ENCODE data around the gene TUG1. TPM values are rescaled to one million over a fixed set of nuclear protein-coding genes. Genes with fewer than 3 reads are reported as not detected.

TUG1 gene
- total RNA-seq, 2 donors from 2014 or later, result 61.7 to 65.8 TPM

- no peak for DNase-seq (ENCODE audit: low spot score)
- intact Hi-C loops (cut with DNase I), result loop anchor here in 1 of 2 donors (5.0 kb wide), 1 partner anchor 142 kb away; no protein-coding TSS in a partner anchor
These were observed 24.1 kb upstream of the TUG1 start for GRCh38 chr22:30944986-30945385.

- intact Hi-C loops (cut with DNase I), result loop anchor here (2.0 to 5.0 kb wide), 2 partner anchors 139 to 142 kb away; no protein-coding TSS in a partner anchor
- no peak for DNase-seq (ENCODE audit: low spot score)
These were observed 23.4 kb upstream of the TUG1 start for GRCh38 chr22:30945653-30946052.

DNA sequence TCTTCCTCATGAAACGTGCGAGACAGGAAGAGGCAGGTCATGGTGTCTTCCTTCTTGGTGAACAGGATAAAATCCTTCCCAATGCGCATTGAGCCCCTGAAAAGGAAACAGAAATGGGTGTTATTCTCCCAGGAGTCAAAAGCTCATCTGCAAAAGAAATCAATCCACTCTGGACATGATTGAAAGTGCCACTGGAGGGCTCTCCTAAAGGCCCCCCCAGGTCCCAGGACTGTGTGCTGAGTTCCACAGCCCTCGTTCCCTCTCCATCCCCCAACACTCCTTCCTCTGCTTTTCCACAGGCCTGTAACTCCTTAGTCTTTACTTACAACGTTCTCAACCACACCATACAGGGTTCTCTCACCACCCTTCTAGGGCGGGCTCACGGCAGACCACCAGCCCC lies 22.7 kb upstream of the TUG1 start:
- intact Hi-C loops (cut with DNase I), result loop anchor here (2.0 to 5.0 kb wide), 2 partner anchors 138 to 141 kb away; no protein-coding TSS in a partner anchor
- DNase-seq (ENCODE audit: low spot score), result no peak

- DNase-seq (ENCODE audit: low spot score), result peak; percentile 89
- intact Hi-C loops (cut with DNase I), result loop anchor here (2.0 to 5.0 kb wide), 2 partner anchors 138 to 140 kb away; no protein-coding TSS in a partner anchor
These were observed 21.8 kb upstream of the TUG1 start for GRCh38 chr22:30947173-30947815.

GRCh38 chr22:30947816-30948454 lies 21.1 kb upstream of the TUG1 start:
- DNase-seq (ENCODE audit: low spot score), result no peak
- intact Hi-C loops (cut with DNase I), result loop anchor here (2.0 to 5.0 kb wide), 2 partner anchors 137 to 139 kb away; no protein-coding TSS in a partner anchor

- no peak for DNase-seq (ENCODE audit: low spot score)
- intact Hi-C loops (cut with DNase I), result loop anchor here in 1 of 2 donors (5.0 kb wide), 1 partner anchor 138 kb away; no protein-coding TSS in a partner anchor
These were observed 20.1 kb upstream of the TUG1 start for GRCh38 chr22:30948930-30949342.

- intact Hi-C loops (cut with DNase I), result loop anchor here in 1 of 2 donors (5.0 kb wide), 1 partner anchor 137 kb away; no protein-coding TSS in a partner anchor
- no peak for DNase-seq (ENCODE audit: low spot score)
These were observed 19.0 kb upstream of the TUG1 start for GRCh38 chr22:30949934-30950660.

DNA sequence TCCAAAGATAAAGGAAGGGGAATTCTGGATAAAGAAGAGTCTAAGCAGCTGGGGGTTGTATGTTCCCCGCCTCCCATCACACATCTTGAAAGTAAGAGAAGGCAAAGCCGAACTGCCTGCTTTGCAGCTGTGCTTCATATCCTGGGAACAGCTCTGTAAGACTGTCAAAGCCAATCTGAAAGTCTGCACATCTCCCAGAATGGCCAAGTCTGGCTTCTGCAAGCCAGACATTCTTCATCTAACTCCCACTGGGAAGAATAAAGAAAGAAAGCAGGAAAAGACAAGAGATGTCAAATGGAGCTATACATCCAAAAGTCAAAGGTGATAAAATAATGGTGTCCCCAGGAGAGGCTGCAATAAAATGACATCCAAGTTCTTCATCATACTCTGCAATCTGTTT lies 15.9 kb upstream of the TUG1 start:
- intact Hi-C loops (cut with DNase I), result no loop called here
- DNase-seq (ENCODE audit: low spot score), result no peak

DNA sequence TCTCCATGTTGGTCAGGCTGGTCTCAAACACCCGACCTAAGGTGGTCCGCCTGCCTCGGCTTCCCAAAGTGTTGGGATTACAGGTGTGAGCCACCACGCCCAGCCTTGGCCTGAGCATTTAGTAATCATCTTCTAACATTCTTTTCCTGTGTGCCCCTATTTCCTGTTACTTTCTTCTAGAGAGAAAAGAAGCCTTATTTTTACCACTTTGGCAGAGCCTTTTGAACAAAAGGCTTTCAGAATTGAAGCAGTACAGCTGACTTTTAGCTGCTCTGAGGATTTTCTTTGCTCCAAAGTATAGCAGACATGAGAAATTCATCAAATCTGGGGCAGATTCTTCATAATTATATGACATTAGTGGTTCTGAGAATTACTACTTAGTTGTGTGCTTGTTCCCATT lies 13.9 kb upstream of the TUG1 start:
- no peak for DNase-seq (ENCODE audit: low spot score)
- intact Hi-C loops (cut with DNase I), result no loop called here

DNA sequence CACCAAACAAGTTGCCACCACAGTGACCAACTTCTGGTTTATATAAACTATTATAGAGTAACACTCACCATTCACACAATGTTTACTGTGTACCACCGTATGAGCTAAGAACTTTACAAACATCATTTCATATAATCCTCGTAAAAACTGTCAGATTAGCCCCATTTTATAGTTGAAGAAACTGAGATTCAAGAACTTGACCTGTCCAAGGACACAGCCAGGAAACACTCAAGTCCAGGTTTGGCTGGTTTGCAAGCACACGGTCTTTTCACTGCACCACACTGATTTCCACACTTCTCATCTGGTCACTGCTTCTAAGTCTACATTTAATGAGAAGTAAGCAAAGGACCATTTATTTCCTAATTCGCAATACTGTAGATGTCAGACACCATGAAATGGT lies 4.2 kb upstream of the TUG1 start:
- intact Hi-C loops (cut with DNase I), result loop anchor here in 1 of 2 donors (5.0 kb wide), 1 partner anchor 117 kb away; the partner anchor contains the start of gene SMTN
- no peak for DNase-seq (ENCODE audit: low spot score)

- no peak for DNase-seq (ENCODE audit: low spot score)
- intact Hi-C loops (cut with DNase I), result loop anchor here (2.0 to 5.0 kb wide), 2 partner anchors 113 to 114 kb away; partner anchors contain the start of gene SMTN (in 2 of the 2)
These were observed 796 bp upstream of the TUG1 start, which contains the start of gene MORC2 for GRCh38 chr22:30968015-30968923. MORC2 (minus strand) TSS chr22:30968774; CDS start chr22:30967889, 885 bp downstream.

DNA sequence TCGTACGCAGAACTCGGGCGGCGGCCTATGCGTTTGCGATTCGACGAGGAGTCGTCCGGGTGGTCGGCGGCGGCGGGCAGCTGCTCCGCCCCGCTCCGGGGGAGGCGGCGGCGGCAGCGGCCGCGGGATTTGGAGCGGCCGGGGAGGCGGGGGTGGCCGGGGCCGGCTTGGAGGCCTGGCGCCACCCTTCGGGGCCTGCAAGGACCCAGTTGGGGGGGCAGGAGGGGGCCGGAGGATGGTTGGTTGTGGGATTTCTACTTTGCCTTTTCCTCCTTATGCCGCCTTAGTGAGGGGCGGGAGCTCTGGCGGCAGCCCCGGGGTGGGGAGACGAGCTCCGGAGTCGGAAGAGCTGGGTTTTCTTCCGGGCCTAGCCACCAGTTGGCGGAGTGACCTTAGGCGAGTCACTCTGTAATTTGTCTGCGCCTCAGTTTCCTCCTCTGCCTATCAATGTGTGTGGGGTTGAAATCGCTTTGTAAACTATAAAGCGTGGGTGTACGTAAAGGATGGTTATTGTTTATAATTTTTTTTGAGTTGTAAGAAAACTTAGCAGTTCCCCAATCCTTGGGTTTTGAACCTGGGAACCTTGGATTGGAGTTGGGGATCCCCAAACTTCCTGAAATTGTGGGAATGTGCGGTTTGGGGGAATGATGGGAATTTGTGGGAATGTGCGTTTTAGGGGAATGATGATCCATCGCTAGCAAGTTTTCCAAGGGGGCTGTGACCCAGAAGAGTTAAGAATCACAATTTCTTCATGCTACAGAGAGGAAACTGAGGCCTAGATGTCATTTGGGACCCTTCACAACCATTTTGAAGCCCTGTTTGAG lies 679 bp downstream of the TUG1 start:
- intact Hi-C loops (cut with DNase I), result loop anchor here (2.0 to 10.0 kb wide), 3 partner anchors 65 to 113 kb away; partner anchors contain the start of gene SMTN (in 2 of the 2)
- no peak for DNase-seq (ENCODE audit: low spot score)

- DNase-seq (ENCODE audit: low spot score), result no peak
- intact Hi-C loops (cut with DNase I), result loop anchor here in 1 of 2 donors (10.0 kb wide), 1 partner anchor 64 kb away; no protein-coding TSS in a partner anchor
These were observed 1.3 kb downstream of the TUG1 start for GRCh38 chr22:30970356-30970746.

DNA sequence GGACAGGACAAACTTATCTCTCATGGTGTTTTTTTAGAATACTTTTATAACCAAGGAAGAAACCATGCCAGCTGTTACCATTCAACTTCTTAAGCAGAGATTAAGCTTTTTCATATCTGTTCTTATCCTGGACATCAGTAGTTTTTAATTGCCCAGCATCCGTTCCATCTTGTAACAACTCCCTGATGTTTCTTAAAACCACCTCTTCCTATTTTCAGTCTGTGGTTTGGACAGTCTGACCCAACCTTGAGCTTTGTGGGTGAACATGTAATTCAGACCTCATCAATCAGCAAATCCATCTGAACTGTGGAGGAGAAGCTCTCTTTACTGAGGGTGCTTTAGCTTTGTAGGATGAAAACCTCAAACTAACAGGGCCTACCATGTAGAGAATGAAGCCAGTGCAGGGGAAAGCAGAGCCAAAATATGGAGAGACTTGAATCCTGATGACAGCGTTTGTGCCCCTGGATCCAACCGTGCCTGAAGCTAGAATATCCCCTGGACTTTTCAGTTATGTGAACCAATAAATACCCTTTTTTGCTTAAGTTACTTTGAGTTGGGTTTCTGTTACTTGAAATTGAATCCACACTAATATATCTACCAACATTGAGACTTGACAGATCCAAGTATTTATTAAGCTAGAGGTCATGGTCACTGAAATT lies 9.4 kb downstream of the TUG1 start:
- intact Hi-C loops (cut with DNase I), result loop anchor here in 1 of 2 donors (10.0 kb wide), 1 partner anchor 56 kb away; no protein-coding TSS in a partner anchor
- DNase-seq (ENCODE audit: low spot score), result no peak

DNA sequence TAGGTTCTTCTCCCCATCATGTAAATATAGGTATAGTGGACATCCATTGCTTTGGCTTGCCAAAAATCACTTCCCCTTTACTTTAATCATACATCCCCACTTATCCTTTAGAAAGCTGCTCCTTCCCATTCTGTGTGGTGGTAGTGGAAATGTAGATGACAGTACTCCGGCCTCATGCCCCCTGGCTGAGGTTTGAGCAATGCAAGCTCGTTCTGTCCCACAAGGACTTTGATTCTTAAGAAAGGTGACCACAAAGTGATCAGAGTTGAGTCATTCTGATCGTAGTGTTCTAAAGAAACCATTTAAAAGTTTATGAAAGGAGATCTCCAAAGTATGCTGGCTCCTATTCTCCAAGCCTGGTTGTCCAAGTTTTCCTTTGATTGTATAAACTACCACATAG lies 10.9 kb downstream of the TUG1 start:
- no peak for DNase-seq (ENCODE audit: low spot score)
- intact Hi-C loops (cut with DNase I), result loop anchor here in 1 of 2 donors (10.0 kb wide), 1 partner anchor 55 kb away; no protein-coding TSS in a partner anchor

- DNase-seq (ENCODE audit: low spot score), result no peak
- intact Hi-C loops (cut with DNase I), result no loop called here
These were observed 13.4 kb downstream of the TUG1 start for GRCh38 chr22:30982512-30982911.

DNA sequence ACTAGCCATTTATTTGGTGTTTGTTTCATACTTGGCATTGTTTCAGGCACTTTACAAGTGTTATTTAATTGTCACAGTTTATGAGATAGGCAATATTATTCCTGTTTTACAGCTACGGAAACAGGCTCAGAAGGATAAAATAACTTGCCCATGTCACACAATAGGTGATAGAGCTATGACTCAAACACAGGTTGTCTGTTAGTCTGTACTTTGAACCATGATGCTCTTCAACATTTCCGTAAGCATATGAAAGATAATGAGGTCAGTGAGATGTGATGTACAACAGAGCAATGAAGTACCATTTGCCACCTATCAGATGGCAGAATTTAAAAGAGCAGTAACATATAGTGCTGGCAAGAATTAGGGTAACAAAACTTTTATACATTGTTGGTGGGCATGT lies 15.3 kb downstream of the TUG1 start:
- intact Hi-C loops (cut with DNase I), result no loop called here
- no peak for DNase-seq (ENCODE audit: low spot score)
